Measurements from ENCODE around the gene CC2D2A.

DNA sequence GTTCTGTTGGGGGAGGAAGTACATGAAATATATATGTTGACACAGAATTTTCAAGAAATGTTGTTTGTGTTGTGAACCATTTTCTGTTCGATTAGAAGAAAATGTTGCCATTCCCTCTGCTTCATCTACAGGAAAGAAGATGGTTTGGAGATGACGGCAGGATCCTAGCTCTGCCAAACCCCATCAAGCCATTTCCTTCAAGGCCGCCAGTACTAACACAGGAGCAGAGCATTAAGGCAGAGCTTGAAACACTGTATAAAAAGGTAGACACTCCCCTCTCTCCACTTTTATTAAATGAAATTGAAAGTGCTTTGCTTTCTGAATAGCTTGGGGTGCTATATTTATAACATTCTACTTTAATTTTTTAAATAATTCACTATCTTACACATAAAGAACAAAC lies 46.8 kb downstream of the CC2D2A start:
- TF ChIP-seq, protein P1, sequence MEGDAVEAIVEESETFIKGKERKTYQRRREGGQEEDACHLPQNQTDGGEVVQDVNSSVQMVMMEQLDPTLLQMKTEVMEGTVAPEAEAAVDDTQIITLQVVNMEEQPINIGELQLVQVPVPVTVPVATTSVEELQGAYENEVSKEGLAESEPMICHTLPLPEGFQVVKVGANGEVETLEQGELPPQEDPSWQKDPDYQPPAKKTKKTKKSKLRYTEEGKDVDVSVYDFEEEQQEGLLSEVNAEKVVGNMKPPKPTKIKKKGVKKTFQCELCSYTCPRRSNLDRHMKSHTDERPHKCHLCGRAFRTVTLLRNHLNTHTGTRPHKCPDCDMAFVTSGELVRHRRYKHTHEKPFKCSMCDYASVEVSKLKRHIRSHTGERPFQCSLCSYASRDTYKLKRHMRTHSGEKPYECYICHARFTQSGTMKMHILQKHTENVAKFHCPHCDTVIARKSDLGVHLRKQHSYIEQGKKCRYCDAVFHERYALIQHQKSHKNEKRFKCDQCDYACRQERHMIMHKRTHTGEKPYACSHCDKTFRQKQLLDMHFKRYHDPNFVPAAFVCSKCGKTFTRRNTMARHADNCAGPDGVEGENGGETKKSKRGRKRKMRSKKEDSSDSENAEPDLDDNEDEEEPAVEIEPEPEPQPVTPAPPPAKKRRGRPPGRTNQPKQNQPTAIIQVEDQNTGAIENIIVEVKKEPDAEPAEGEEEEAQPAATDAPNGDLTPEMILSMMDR (IDR thresholded peaks at IDR 0.05; ENCODE audit: insufficient read depth, low read length, poor library complexity, severe bottlenecking): no peak
- TF ChIP-seq EZH2phosphoT487 (conservative IDR thresholded peaks at IDR 0.05; ENCODE audit: low read length): no peak
